ENCODE results near the gene ENAH. TPM values are rescaled to one million over a fixed set of nuclear protein-coding genes. Genes with fewer than 3 reads are reported as not detected.

Gene ENAH
- polyA plus RNA-seq, 1 donor, result 146 TPM

GRCh38 chr1:225460021-225460736 is 192.7 kb downstream of the ENAH start:
- DNase-seq (ENCODE audit: low read depth), result no peak

DNA sequence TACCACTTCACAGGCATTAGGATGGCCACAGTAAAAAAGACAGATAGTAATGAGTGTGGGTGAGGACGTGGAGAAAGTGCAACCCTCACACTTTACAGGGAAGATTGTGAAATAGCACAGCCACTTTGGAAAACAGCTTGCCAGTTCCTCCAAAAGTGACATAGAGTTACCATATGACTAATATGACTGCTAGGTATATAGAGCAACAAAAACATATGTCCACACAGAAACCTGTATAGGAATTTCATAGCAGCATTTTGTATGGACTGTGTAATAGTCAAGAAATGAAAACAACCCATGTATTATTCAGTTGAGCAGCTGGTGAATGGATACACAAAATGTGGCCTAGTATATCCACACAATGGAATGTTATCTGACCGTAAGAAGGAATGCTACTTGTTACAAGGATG is 194.7 kb downstream of the ENAH start:
- no peak for DNase-seq (ENCODE audit: low read depth)

- DNase-seq (ENCODE audit: low read depth), result no peak
These were observed 198.2 kb downstream of the ENAH start for GRCh38 chr1:225454733-225455132.

DNA sequence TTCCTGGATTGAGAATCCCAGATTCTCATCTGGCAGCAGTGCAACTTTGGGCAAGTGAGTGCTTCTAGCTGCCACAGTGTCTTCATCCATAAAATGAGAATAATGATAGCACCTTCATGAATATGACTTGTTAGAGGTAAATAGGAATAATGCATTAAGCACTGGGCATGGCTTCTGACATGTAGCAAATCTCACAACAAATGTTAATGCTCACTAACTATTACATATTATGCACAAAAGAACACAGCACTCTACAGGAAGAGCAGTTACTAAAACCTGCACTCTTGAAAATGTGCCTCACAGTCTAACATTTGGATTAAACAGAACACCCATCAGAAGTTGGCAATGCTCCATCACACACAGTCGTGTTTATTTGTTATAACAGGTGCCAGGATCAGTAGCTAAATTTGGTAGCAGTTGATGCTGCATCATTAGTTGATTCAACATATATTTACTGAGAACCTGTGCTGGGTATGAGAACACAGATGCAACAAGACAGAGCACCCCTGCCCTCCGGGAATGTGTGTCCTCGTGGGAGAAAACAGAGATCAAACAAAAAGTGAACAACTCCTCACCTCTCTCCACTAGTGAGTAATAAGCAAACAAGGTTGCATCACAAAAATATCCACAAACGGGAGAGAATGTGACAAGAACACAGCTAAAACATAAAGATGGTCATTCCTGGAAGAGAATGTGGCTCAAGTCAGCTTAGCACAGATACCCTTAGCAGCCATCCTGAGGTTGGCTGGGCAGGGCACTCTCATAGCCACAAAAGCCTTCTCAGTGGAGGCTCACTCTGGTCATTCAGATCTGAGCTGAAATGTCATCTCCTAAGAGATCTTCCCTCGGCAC is 198.9 kb downstream of the ENAH start:
- DNase-seq (ENCODE audit: low read depth), result no peak

- DNase-seq (ENCODE audit: low read depth), result no peak
These were observed 200.9 kb downstream of the ENAH start for GRCh38 chr1:225451840-225452515.

DNA sequence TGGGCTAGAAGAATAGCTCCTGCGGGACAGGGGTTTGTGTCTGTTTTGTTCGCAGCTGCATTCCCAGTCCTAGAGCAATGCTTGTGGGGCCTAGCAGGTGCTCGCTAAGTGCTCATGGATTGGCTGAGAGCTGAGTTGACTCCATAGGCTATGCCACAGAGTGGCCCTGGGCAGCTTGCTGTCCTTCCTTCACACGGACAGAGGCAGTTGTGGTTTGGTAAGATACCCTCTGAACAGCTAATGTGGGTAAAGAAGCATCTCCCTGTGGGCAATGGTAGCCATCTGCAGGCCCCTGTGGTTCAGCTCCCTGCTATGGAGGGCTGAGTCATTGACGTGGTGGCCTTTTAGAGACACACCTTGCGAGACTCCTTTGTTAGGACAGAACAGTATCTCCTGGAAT is 201.6 kb downstream of the ENAH start:
- no peak for DNase-seq (ENCODE audit: low read depth)

- DNase-seq (ENCODE audit: low read depth), result no peak
These were observed 202.3 kb downstream of the ENAH start for GRCh38 chr1:225450491-225451191.

- no peak for DNase-seq (ENCODE audit: low read depth)
These were observed 203.1 kb downstream of the ENAH start for GRCh38 chr1:225449774-225450173.

GRCh38 chr1:225449261-225449660 is 203.7 kb downstream of the ENAH start:
- DNase-seq (ENCODE audit: low read depth), result no peak

DNA sequence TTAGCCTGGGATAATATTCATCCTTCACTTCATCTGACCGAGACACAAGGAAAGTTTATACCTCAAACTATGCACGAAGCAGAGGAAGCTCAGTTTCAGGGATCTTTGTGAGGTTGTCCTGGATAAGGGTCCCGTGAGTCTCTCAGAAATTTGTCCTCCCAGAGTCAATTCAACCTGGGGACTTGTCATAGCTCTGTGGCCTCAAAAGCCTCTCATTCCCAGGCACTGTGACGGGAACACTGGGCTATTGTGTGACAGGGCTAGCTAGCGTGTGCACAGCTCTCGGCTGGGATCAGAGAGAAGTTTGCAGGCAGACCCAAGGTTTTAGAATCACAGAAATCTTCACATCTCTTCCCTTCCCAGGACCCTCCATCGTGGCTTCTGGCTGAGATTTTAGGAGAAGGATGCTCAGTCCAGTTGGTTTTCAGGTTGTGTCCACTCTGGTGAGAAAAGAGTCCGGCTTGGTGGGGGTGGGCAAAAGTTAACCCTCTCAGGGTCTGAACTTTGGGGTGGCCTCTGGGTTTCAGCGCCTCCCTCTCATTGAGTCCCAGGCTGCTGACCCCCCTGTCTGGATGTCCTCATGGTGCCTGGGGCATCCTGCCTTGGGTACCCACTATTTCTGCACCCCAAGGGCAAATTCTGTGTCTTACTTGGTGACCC is 204.6 kb downstream of the ENAH start:
- no peak for DNase-seq (ENCODE audit: low read depth)

DNA sequence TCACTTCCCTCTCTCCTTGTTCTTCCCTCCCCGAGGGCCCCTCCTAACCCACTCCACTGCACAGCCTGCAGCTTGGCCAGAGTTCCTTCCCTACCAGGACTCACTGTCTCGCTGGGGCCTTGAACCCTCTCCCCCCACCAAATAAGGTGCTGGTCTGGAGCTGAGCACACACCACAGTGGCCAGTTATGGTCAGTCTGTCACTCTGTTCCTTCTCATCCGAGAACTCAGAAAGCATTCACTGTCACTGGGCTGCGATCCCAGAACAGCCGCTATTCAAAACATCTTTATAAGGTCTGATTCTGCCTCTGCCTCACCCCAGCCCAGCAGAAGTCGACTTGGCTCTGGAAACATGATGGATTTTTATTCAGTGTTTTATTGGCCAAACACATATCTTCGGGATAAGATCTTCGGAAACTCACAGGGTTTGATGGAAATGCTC is 205.3 kb downstream of the ENAH start:
- DNase-seq (ENCODE audit: low read depth), result no peak

DNA sequence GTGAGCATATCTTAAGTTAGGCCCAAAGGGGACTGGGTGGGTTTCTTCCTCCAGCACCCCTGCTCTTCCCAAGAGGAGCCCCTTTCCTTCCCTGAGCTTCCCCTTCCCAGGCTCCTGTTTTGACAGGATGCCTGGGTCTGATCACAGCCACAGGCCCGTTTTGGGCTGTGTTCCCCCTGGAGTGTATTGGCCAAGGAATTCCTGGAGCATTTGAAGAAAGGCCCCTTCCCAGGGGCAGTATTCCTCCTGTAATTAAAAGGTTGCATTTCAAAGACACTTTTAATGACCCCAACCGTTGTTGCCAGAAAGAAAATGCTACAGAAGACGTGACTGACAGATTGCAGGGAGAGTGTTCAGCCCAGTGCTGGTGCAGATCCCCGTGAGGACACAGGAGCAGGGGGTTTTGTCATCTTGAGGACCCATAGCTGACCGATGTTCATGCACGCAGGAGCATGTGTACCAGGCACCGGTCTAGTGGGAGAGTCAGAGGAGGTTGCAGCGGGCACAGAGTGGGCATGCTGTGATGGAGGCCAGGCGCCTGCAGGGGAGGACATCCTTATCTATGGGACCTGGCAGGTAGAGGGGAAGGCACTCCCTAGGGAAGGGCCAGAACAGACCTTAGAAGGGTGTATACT is 205.8 kb downstream of the ENAH start:
- DNase-seq (ENCODE audit: low read depth), result no peak

GRCh38 chr1:225446595-225446960 is 206.3 kb downstream of the ENAH start:
- DNase-seq (ENCODE audit: low read depth), result no peak

DNA sequence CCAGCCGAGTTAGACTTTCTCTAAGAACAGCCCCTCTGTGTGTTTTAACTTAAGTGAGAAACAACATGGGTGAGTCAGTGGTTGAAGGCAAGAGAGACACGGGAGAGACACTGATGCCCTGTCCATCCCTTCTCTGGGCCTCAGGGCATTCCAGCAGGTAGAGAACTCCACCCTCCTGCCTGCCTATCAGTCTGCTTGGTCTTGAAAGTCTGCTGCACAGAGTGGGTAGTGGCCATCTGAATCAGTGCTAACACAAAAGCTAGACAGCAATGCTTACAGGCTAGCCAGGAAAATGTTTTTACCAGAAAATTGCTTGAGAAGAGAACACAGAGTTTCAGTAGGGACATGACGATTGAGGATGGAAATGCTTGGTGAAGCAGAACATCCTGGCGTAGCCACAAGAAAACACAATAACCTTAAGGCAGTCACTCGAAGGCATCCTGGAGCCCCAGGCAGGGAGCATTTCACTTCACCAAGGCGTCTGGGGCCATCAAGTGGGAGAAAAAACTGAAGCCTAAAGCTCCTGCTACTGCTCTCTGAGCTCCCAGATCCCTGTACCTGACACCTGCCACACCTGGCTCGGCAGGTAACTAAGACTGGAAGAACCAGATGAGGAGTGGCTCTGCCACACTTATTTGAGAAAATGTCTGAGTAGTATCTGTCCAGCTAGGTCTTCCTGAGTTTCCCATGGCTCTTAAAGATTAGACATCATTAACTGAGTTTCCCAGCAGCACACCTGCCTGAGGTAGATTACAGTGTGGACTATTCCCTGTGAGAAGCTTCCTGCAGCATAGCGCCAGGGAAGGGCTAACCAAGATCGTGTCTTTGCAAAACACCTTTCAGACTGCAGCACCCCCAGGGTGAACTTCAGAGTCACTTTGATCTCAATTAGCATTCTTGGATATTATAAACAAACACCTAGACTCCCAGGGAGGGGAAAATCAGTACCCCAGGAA is 207.0 kb downstream of the ENAH start:
- no peak for DNase-seq (ENCODE audit: low read depth)

GRCh38 chr1:225442123-225442505 is 210.8 kb downstream of the ENAH start:
- no peak for DNase-seq (ENCODE audit: low read depth)

GRCh38 chr1:225441314-225442122 is 211.4 kb downstream of the ENAH start:
- no peak for DNase-seq (ENCODE audit: low read depth)

DNA sequence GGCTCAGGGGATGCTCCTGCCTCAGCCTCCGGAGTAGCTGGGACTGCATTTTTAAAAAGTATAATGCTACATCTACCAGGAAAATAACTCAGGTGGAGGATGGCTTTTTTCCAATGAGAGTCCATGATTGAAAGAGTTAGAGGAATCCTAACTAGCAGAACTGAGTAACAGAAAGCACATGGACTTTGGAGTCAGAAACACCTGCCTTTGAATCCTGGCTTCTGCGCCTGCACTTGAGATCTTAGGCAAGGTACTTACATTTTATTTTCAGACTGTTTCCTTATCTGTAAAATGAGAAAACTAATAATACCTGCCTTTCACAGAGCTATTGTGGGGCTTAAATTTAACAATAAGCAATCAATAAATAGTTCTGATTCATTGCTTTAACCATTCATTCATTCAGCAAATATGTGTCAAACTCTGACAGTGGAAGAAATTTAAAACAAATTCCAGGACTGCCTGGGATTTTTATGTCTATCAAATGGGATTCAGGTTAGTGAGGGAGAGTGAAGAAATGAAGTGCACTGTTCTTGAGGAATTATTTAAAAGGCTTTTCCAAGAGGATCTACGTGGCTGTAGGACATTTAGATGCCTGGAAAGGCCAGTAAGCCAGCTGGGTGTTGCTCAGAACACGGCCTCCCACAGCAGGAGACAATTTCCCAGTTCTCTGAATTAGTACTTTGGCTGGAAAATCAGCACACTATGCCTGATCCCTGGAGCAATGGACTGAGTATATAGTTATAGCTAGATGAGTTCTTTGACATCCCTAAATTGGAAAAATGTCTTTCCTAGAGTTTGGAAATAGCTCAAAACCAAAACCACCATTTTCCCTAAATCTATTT is 212.3 kb downstream of the ENAH start:
- no peak for DNase-seq (ENCODE audit: low read depth)
